Thoracic aorta (tissue), 2 donors: ENCODE results near the gene F3. TPM values are rescaled to one million over a fixed set of nuclear protein-coding genes. Genes with fewer than 3 reads are reported as not detected.

Experiments used
- ATAC-seq: fragments of 150-250 bp; one replicate; pipeline ENCODE4 v1.8.0; 2017; ENCODE audit warnings: low read depth; ENCODE audit not compliant: insufficient number of reproducible peaks, low FRiP score
- DNase-seq: peaks from one replicate; pipeline ENCODE4 v3.0.0-alpha.2; 2020; ENCODE audit warnings: low spot score
- H3K27ac ChIP-seq, 2 donors: fragments of 200-600 bp; sonication (generic); 1 replicate in 1 of 2; 2 replicates in 1 of 2; pipeline ENCODE4 v1.5.1; 2016; ENCODE audit warnings: mild to moderate bottlenecking in 2 of 2, moderate library complexity in 2 of 2
- H3K27me3 ChIP-seq: fragments of 200-600 bp; sonication (generic); replicated peaks from 2 replicates; pipeline ENCODE4 v1.6.0; 2016; ENCODE audit warnings: mild to moderate bottlenecking; ENCODE audit not compliant: insufficient read depth
- H3K36me3 ChIP-seq: fragments of 200-600 bp; sonication (generic); one replicate; pipeline ENCODE4 v1.5.1; 2016
- H3K4me1 ChIP-seq, 2 donors: fragments of 200-600 bp; sonication (generic); 1 replicate in 1 of 2; 2 replicates in 1 of 2; pipeline versions ENCODE4 v1.5.1 to v1.6.0; 2016; ENCODE audit warnings: low read depth in 2 of 2, mild to moderate bottlenecking in 1 of 2; ENCODE audit not compliant: control insufficient read depth in 1 of 2
- H3K4me3 ChIP-seq: fragments of 200-600 bp; sonication (generic); 2 replicates; pipeline ENCODE4 v1.5.1; 2016; ENCODE audit warnings: mild to moderate bottlenecking
- H3K9me3 ChIP-seq: fragments of 200-600 bp; sonication (generic); 2 replicates; pipeline ENCODE4 v1.5.1; 2016
- CTCF ChIP-seq: fragments of 200-600 bp; sonication (generic); IDR thresholded peaks from one replicate; pipeline ENCODE4 v1.5.1; 2019; ENCODE audit warnings: antibody characterized with exemption
- total RNA-seq, 2 donors: library from RNA; depleted of rRNA; stranded (reverse); fragments of >200 nt; gene quantifications; one replicate each; pipeline versions ENCODE4 v1.1.0 to v1.2.3, GENCODE V29; 2016

Gene F3
- total RNA-seq, 2 donors from 2014 or later: 70.5 to 73.6 TPM

GRCh38 chr1:94537254-94537653 is 4.3 kb downstream of the F3 start:
- Histone ChIP-seq H3K27me3 (no peaks in the 10 kb centered on the region), H3K4me3 (peak overlapping the region; percentile 20), H3K27ac (no peak overlapping the region), H3K9me3 (no peaks in the 10 kb centered on the region), H3K36me3 (peaks cover 4% of the 10 kb centered on the region), H3K4me1 (peaks cover 5 to 28% of the 10 kb centered on the region in 2 donors)
- no peak for ATAC-seq
- TF ChIP-seq CTCF: no peak
- no peak for DNase-seq

GRCh38 chr1:94535879-94536278 is 5.7 kb downstream of the F3 start:
- Histone ChIP-seq H3K27ac (no peak overlapping the region), H3K4me3 (no peak overlapping the region), H3K9me3 (no peaks in the 10 kb centered on the region), H3K36me3 (peaks cover 4% of the 10 kb centered on the region), H3K4me1 (peaks cover 5 to 26% of the 10 kb centered on the region in 2 donors), H3K27me3 (no peaks in the 10 kb centered on the region)
- no peak for TF ChIP-seq CTCF
- ATAC-seq (no peak), DNase-seq (no peak)

GRCh38 chr1:94535095-94535494 is 6.5 kb downstream of the F3 start:
- no peak overlapping the region for H3K4me3 ChIP-seq
- H3K36me3 ChIP-seq: peaks cover 4% of the 10 kb centered on the region

GRCh38 chr1:94532077-94532476 is 9.5 kb downstream of the F3 start:
- no peak for ATAC-seq
- Histone ChIP-seq H3K27ac (no peak overlapping the region), H3K36me3 (peaks cover 4% of the 10 kb centered on the region), H3K27me3 (no peaks in the 10 kb centered on the region), H3K4me1 (peaks cover 0 to 14% of the 10 kb centered on the region in 2 donors), H3K9me3 (no peaks in the 10 kb centered on the region), H3K4me3 (no peak overlapping the region)
- no peak for DNase-seq
- no peak for TF ChIP-seq CTCF

More at GRCh38 chr1:94535095-94535494, 6.5 kb downstream of the F3 start:
- no peak overlapping the region for H3K27ac ChIP-seq
- DNase-seq (no peak), ATAC-seq (no peak)
- H3K27me3 ChIP-seq: no peaks in the 10 kb centered on the region
- H3K4me1 ChIP-seq: peaks cover 5 to 25% of the 10 kb centered on the region in 2 donors
- TF ChIP-seq CTCF: no peak
- no peaks in the 10 kb centered on the region for H3K9me3 ChIP-seq

GRCh38 chr1:94531664-94532063 is 9.9 kb downstream of the F3 start:
- no peaks in the 10 kb centered on the region for H3K27me3 ChIP-seq
- DNase-seq (no peak), ATAC-seq (no peak)
- H3K4me1 ChIP-seq: peaks cover 0 to 11% of the 10 kb centered on the region in 2 donors
- peaks cover 4% of the 10 kb centered on the region for H3K36me3 ChIP-seq
- no peaks in the 10 kb centered on the region for H3K9me3 ChIP-seq
- no peak for TF ChIP-seq CTCF
- no peak overlapping the region for H3K4me3 ChIP-seq
- no peak overlapping the region for H3K27ac ChIP-seq
